HEK293 (cell line): ENCODE results near the gene AGAP3.

Experiments
- CTCF ChIP-seq: fragments of 450-650 bp; formaldehyde crosslinking; IDR thresholded peaks from 2 replicates; pipeline ENCODE4 v1.5.1; 2016; ENCODE audit warnings: missing biosample characterization, missing genetic modification characterization
- GFI1B ChIP-seq: fragments of 450-650 bp; formaldehyde crosslinking; IDR thresholded peaks from 2 replicates; pipeline ENCODE4 v1.5.1; 2016; ENCODE audit warnings: missing biosample characterization, missing genetic modification characterization
- GLI2 ChIP-seq: fragments of 450-650 bp; formaldehyde crosslinking; IDR thresholded peaks from 2 replicates; pipeline ENCODE4; 2017; ENCODE audit warnings: missing biosample characterization, missing genetic modification characterization, low read depth, borderline replicate concordance
- KLF16 ChIP-seq: fragments of 450-650 bp; formaldehyde crosslinking; IDR thresholded peaks from 2 replicates; pipeline ENCODE4 v1.5.1; 2017; ENCODE audit warnings: missing biosample characterization, missing genetic modification characterization
- PRDM4 ChIP-seq: fragments of 450-650 bp; formaldehyde crosslinking; IDR thresholded peaks from 2 replicates; pipeline ENCODE4 v1.5.1; 2017; ENCODE audit warnings: missing biosample characterization, missing genetic modification characterization
- SCRT2 ChIP-seq: fragments of 450-650 bp; formaldehyde crosslinking; IDR thresholded peaks from 2 replicates; pipeline ENCODE4 v1.5.1; 2016; ENCODE audit warnings: missing biosample characterization, missing genetic modification characterization
- ZBTB49 ChIP-seq: fragments of 450-650 bp; formaldehyde crosslinking; IDR thresholded peaks from 2 replicates; pipeline ENCODE4 v1.5.1; 2016; ENCODE audit warnings: missing biosample characterization, missing genetic modification characterization, low read depth
- ZIC2 ChIP-seq: fragments of 450-650 bp; formaldehyde crosslinking; IDR thresholded peaks from 2 replicates; pipeline ENCODE4 v1.5.1; 2016; ENCODE audit warnings: missing biosample characterization, missing genetic modification characterization
- ZNF138 ChIP-seq: fragments of 450-650 bp; formaldehyde crosslinking; IDR thresholded peaks from 2 replicates; pipeline ENCODE4 v1.5.1; 2016; ENCODE audit warnings: missing biosample characterization, missing genetic modification characterization, borderline replicate concordance
- ZNF2 ChIP-seq: fragments of 450-650 bp; formaldehyde crosslinking; IDR thresholded peaks from 2 replicates; pipeline ENCODE4 v1.5.1; 2016; ENCODE audit warnings: missing biosample characterization, missing genetic modification characterization
- ZNF23 ChIP-seq: fragments of 450-650 bp; formaldehyde crosslinking; IDR thresholded peaks from 2 replicates; pipeline ENCODE4 v1.5.1; 2016; ENCODE audit warnings: missing biosample characterization, missing genetic modification characterization, borderline replicate concordance
- ZNF335 ChIP-seq: fragments of 450-650 bp; formaldehyde crosslinking; conservative IDR thresholded peaks from 2 replicates; pipeline ENCODE4 v1.5.1; 2016; ENCODE audit warnings: missing biosample characterization, missing genetic modification characterization
- ZNF391 ChIP-seq: fragments of 450-650 bp; formaldehyde crosslinking; IDR thresholded peaks from 2 replicates; pipeline ENCODE4 v1.5.1; 2016; ENCODE audit warnings: low read depth, missing biosample characterization, missing genetic modification characterization, borderline replicate concordance
- ZNF404 ChIP-seq: fragments of 450-650 bp; formaldehyde crosslinking; IDR thresholded peaks from 2 replicates; pipeline ENCODE4 v1.5.1; 2017; ENCODE audit warnings: missing biosample characterization, missing genetic modification characterization
- ZNF426 ChIP-seq: fragments of 450-650 bp; formaldehyde crosslinking; IDR thresholded peaks from 2 replicates; pipeline ENCODE4 v1.5.1; 2017; ENCODE audit warnings: missing biosample characterization, missing genetic modification characterization, mild to moderate bottlenecking, inconsistent platforms, moderate library complexity
- ZNF501 ChIP-seq: fragments of 450-650 bp; formaldehyde crosslinking; IDR thresholded peaks from 2 replicates; pipeline ENCODE4 v1.5.1; 2016; ENCODE audit warnings: missing biosample characterization, missing genetic modification characterization
- ZNF513 ChIP-seq: fragments of 450-650 bp; IDR thresholded peaks from 2 replicates; pipeline ENCODE4 v1.5.1; 2018; ENCODE audit warnings: missing biosample characterization, missing genetic modification characterization
- ZNF544 ChIP-seq: fragments of 450-650 bp; formaldehyde crosslinking; IDR thresholded peaks from 2 replicates; pipeline ENCODE4 v1.5.0; 2017; ENCODE audit warnings: missing biosample characterization, missing genetic modification characterization
- ZNF580 ChIP-seq: fragments of 450-650 bp; formaldehyde crosslinking; IDR thresholded peaks from 2 replicates; pipeline ENCODE4 v1.5.1; 2016; ENCODE audit warnings: missing biosample characterization, missing genetic modification characterization
- ZNF776 ChIP-seq: fragments of 450-650 bp; formaldehyde crosslinking; IDR thresholded peaks from 2 replicates; pipeline ENCODE4 v1.5.0; 2017; ENCODE audit warnings: missing biosample characterization, missing genetic modification characterization, borderline replicate concordance
- ZNF843 ChIP-seq: fragments of 450-650 bp; formaldehyde crosslinking; IDR thresholded peaks from 2 replicates; pipeline ENCODE4 v1.5.1; 2016; ENCODE audit warnings: missing biosample characterization, missing genetic modification characterization
- TF ChIP-seq, protein P1 (sequence below): fragments of 450-650 bp; formaldehyde crosslinking; IDR thresholded peaks from 2 replicates; pipeline ENCODE4 v1.5.0; 2017; ENCODE audit warnings: missing biosample characterization, missing genetic modification characterization, borderline replicate concordance
- TF ChIP-seq, protein P2 (sequence below): fragments of 450-650 bp; formaldehyde crosslinking; IDR thresholded peaks from 2 replicates; pipeline ENCODE4 v1.5.1; 2016; ENCODE audit warnings: missing biosample characterization, missing genetic modification characterization
- TF ChIP-seq, protein P3 (sequence below): fragments of 450-650 bp; formaldehyde crosslinking; IDR thresholded peaks from 2 replicates; pipeline ENCODE4 v1.5.1; 2016; ENCODE audit warnings: missing biosample characterization, missing genetic modification characterization

The AGAP3 gene

DNA sequence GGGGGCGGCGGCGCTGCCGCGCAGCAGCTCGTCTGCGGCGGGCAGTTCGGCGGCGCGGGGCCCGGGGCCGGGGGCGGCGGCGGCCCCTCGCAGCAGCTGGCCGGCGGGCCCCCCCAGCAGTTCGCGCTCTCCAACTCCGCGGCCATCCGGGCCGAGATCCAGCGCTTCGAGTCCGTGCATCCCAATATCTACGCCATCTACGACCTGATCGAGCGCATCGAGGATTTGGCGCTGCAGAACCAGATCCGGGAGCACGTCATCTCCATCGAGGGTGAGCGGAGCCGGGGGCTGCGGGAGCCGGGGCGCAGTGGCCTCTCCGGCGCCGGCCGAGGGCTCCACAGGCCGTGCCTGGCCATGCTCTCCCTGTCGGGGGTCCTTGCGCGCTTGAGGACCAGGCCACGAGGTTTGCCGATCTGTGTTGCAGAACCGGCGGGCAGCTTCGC lies 548 bp downstream of the AGAP3 start (continued):
- TF ChIP-seq SCRT2 (tag by site-specific recombination) (no peak), GLI2 (tag by site-specific recombination) (no peak), GFI1B (tag by site-specific recombination) (no peak), ZNF404 (tag by site-specific recombination) (no peak), ZNF2 (tag by site-specific recombination) (peak; percentile 49; the same call in 1 of the 2 replicates), ZNF138 (tag by site-specific recombination) (no peak), ZNF501 (peak; percentile 67), ZNF580 (no peak), ZNF23 (no peak), ZNF544 (tag by site-specific recombination) (no peak), ZIC2 (tag by site-specific recombination) (peak; percentile 39), PRDM4 (tag by site-specific recombination) (0 out of 2 replicates have a peak, but pooled peaks have one; percentile 26), ZNF335 (no peak; the same call in 1 of the 2 replicates), ZNF426 (tag by site-specific recombination) (no peak), ZNF391 (tag by site-specific recombination) (no peak), ZNF776 (tag by site-specific recombination) (no peak), ZNF513 (tag by site-specific recombination) (no peak), KLF16 (tag by site-specific recombination) (no peak), ZNF843 (tag by site-specific recombination) (no peak), ZBTB49 (tag by site-specific recombination) (no peak), CTCF (tag by site-specific recombination) (no peak)
- TF ChIP-seq, protein P1, sequence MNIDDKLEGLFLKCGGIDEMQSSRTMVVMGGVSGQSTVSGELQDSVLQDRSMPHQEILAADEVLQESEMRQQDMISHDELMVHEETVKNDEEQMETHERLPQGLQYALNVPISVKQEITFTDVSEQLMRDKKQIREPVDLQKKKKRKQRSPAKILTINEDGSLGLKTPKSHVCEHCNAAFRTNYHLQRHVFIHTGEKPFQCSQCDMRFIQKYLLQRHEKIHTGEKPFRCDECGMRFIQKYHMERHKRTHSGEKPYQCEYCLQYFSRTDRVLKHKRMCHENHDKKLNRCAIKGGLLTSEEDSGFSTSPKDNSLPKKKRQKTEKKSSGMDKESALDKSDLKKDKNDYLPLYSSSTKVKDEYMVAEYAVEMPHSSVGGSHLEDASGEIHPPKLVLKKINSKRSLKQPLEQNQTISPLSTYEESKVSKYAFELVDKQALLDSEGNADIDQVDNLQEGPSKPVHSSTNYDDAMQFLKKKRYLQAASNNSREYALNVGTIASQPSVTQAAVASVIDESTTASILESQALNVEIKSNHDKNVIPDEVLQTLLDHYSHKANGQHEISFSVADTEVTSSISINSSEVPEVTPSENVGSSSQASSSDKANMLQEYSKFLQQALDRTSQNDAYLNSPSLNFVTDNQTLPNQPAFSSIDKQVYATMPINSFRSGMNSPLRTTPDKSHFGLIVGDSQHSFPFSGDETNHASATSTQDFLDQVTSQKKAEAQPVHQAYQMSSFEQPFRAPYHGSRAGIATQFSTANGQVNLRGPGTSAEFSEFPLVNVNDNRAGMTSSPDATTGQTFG (tag by site-specific recombination), result no peak
- TF ChIP-seq, protein P2, sequence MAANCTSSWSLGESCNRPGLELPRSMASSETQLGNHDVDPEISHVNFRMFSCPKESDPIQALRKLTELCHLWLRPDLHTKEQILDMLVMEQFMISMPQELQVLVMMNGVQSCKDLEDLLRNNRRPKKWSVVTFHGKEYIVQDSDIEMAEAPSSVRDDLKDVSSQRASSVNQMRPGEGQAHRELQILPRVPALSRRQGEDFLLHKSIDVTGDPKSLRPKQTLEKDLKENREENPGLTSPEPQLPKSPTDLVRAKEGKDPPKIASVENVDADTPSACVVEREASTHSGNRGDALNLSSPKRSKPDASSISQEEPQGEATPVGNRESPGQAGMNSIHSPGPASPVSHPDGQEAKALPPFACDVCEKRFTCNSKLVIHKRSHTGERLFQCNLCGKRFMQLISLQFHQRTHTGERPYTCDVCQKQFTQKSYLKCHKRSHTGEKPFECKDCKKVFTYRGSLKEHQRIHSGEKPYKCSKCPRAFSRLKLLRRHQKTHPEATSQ (tag by site-specific recombination), result no peak
- TF ChIP-seq, protein P3, sequence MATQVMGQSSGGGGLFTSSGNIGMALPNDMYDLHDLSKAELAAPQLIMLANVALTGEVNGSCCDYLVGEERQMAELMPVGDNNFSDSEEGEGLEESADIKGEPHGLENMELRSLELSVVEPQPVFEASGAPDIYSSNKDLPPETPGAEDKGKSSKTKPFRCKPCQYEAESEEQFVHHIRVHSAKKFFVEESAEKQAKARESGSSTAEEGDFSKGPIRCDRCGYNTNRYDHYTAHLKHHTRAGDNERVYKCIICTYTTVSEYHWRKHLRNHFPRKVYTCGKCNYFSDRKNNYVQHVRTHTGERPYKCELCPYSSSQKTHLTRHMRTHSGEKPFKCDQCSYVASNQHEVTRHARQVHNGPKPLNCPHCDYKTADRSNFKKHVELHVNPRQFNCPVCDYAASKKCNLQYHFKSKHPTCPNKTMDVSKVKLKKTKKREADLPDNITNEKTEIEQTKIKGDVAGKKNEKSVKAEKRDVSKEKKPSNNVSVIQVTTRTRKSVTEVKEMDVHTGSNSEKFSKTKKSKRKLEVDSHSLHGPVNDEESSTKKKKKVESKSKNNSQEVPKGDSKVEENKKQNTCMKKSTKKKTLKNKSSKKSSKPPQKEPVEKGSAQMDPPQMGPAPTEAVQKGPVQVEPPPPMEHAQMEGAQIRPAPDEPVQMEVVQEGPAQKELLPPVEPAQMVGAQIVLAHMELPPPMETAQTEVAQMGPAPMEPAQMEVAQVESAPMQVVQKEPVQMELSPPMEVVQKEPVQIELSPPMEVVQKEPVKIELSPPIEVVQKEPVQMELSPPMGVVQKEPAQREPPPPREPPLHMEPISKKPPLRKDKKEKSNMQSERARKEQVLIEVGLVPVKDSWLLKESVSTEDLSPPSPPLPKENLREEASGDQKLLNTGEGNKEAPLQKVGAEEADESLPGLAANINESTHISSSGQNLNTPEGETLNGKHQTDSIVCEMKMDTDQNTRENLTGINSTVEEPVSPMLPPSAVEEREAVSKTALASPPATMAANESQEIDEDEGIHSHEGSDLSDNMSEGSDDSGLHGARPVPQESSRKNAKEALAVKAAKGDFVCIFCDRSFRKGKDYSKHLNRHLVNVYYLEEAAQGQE (tag by site-specific recombination), result no peak
